ENCODE measurements around the gene CSNK2A1.
"Not testable (repeated sequence)": the region's sequence is repeated elsewhere in the genome, so short reads cannot be mapped to it uniquely, and the experiment has no call there.

DNA sequence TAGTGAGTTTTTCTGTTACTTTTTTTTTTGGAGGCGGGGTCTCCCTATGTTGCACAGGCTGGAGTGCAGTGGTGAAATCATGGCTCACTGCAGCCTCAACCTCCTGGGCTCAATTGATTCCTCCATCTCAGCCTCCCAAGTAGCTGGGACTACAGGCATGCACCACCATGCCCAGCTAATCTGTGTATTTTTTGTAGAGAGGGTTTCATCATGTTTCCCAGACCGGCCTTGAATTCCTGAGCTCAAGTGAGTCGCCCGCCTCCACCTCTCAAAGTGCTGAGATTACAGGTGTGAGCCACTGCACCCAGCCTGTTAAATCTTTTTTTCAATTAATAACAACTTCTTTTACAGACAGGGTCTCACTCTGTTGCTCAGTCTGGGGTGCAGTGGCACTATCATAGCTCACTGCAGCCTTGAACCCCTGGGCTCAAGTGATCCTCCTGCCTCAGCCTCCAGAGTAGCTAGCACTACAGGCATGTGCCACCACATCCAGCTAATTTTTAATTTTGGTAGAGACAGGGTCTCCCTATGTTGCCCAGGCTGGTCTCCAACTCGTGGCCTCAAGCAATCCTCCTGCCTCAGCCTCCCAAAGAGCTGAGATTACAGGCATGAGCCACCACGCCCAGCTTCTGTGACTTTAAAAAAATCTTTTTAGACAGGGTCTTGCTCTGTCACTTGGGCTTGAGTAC lies 66.9 kb downstream of the CSNK2A1 start:
- TF ChIP-seq, protein P1, sequence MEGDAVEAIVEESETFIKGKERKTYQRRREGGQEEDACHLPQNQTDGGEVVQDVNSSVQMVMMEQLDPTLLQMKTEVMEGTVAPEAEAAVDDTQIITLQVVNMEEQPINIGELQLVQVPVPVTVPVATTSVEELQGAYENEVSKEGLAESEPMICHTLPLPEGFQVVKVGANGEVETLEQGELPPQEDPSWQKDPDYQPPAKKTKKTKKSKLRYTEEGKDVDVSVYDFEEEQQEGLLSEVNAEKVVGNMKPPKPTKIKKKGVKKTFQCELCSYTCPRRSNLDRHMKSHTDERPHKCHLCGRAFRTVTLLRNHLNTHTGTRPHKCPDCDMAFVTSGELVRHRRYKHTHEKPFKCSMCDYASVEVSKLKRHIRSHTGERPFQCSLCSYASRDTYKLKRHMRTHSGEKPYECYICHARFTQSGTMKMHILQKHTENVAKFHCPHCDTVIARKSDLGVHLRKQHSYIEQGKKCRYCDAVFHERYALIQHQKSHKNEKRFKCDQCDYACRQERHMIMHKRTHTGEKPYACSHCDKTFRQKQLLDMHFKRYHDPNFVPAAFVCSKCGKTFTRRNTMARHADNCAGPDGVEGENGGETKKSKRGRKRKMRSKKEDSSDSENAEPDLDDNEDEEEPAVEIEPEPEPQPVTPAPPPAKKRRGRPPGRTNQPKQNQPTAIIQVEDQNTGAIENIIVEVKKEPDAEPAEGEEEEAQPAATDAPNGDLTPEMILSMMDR (IDR thresholded peaks at IDR 0.05): not testable (repeated sequence)
- TF ChIP-seq POLR2A (IDR thresholded peaks at IDR 0.05): not testable (repeated sequence)
